Measurements from ENCODE around the gene TAS2R50.

DNA sequence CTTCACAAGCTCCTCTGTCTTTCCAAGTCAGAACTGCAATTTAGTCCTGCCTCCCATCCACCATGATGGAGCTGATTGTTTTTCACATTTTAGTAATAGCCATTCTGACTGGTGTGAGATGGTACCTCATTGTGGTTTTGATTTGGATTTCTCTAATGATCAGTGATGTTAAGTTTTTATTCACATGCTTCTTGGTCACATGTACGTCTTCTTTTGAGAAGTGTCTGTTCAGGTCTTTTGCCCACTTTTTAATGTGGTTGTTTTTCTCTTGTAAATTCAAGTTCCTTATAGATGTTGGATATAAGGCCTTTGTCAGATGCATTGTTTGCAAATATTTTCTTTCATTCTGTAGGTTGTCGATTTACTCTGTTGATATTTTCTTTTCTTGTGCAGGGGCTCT lies 43.5 kb downstream of the TAS2R50 start:
- TF ChIP-seq GATA2 (IDR thresholded peaks at IDR 0.05; ENCODE audit: low read depth, low read length) (no peak), GATA3 (IDR thresholded peaks at IDR 0.05; ENCODE audit: low read depth, low read length) (no peak)
